ENCODE data around the gene ICAM5. TPM values are rescaled to one million over a fixed set of nuclear protein-coding genes. Genes with fewer than 3 reads are reported as not detected.

The ICAM5 gene
- total RNA-seq, 6 experiments from 2014 or later = 0.06 to 0.27 (median 0.24) TPM; not detected in 3

GRCh38 chr19:10329555-10329954 lies 39.8 kb downstream of the ICAM5 start:
- H3K4me3 ChIP-seq = no peak overlapping the region
- 97% methylated on average over 5 of the region's 13 CpGs for WGBS (ENCODE audit: insufficient coverage, low coverage, low lambda C conversion rate, missing lambda C conversion rate)
- H3K27me3 ChIP-seq = no peaks in the 10 kb centered on the region
- H3K4me1 ChIP-seq = peaks cover 0 to 14% (median 6%) of the 10 kb centered on the region in 4 donors
- TF ChIP-seq POLR2A (IDR thresholded peaks at IDR 0.05) = no peak
- intact Hi-C loops (cut with DNase I) = no loop called here
- ATAC-seq (no peak), DNase-seq (no peak)
- peaks cover 0 to 49% (median 28%) of the 10 kb centered on the region in 4 donors for H3K36me3 ChIP-seq
- H3K27ac ChIP-seq = no peak overlapping the region
- no peaks in the 10 kb centered on the region for H3K9me3 ChIP-seq

DNA sequence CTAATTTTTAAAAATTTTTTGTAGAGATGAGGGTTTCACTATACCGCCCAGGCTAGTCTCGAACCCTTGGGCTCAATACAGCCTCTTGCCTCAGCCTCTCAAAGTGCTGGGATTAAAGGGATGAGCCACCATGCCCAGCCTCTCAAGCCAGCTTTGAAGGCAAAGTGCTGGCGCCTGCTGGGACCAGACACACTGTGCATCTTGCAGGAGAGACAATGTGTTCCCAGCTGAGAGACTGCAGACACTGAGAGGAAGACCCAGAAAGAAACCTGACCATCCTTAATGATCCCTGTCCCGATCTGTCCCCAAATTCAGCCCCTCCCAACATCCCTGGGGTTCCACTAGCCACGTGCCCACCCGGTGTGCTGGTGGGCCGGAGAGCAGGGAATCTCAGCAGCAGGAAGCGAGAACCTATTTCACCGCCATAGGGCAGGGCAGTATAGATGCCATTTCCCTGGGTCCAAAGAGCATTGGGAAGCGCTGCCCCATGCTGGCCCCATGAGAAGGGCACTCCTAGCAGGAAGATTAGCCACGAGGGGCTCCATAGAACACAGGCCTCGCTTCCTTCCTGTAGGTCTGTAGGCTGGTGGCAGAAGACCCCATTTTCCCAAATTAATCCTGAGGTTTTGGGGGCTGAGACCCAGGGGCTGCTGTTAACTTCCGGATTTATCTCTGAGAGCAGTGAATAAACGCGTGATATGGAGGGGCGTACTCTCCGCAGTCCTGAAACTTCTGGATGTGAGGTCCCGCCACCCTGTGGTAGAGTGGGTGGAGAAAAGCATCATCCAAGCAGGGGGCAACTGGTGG lies 42.6 kb downstream of the ICAM5 start:
- no peak for ATAC-seq
- no peak for TF ChIP-seq POLR2A (IDR thresholded peaks at IDR 0.05)
- TF ChIP-seq, protein P1, sequence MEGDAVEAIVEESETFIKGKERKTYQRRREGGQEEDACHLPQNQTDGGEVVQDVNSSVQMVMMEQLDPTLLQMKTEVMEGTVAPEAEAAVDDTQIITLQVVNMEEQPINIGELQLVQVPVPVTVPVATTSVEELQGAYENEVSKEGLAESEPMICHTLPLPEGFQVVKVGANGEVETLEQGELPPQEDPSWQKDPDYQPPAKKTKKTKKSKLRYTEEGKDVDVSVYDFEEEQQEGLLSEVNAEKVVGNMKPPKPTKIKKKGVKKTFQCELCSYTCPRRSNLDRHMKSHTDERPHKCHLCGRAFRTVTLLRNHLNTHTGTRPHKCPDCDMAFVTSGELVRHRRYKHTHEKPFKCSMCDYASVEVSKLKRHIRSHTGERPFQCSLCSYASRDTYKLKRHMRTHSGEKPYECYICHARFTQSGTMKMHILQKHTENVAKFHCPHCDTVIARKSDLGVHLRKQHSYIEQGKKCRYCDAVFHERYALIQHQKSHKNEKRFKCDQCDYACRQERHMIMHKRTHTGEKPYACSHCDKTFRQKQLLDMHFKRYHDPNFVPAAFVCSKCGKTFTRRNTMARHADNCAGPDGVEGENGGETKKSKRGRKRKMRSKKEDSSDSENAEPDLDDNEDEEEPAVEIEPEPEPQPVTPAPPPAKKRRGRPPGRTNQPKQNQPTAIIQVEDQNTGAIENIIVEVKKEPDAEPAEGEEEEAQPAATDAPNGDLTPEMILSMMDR (IDR thresholded peaks at IDR 0.05) = no peak
- intact Hi-C loops (cut with DNase I) = loop anchor here in 1 of 2 donors (10.0 kb wide), 1 partner anchor 52 kb away; the partner anchor contains the start of gene TYK2
- no peaks in the 10 kb centered on the region for H3K27me3 ChIP-seq
- peak overlapping the region; percentile 90 to 94 (median 91) for H3K4me3 ChIP-seq
- H3K36me3 ChIP-seq = peaks cover 0 to 29% (median 20%) of the 10 kb centered on the region in 4 donors
- H3K4me1 ChIP-seq = peaks cover 0 to 21% (median 9%) of the 10 kb centered on the region in 4 donors
- no peak for DNase-seq
- peak overlapping the region in 1 of 3 donors; percentile 74 for H3K27ac ChIP-seq
- 35% methylated on average over 17 of the region's 18 CpGs for WGBS (ENCODE audit: insufficient coverage, low coverage, low lambda C conversion rate, missing lambda C conversion rate)
- H3K9me3 ChIP-seq = no peaks in the 10 kb centered on the region

- ATAC-seq (peak; percentile 79 to 87 (median 82)), DNase-seq (peak; percentile 99)
- H3K27me3 ChIP-seq = no peaks in the 10 kb centered on the region
- H3K27ac ChIP-seq = peak within 1 kb of the TSS; percentile 70 to 84 (median 74)
- H3K4me1 ChIP-seq = peaks cover 0 to 25% (median 12%) of the 10 kb centered on the region in 4 donors
- under 1% methylated on average over 24 of the region's 82 CpGs for WGBS (ENCODE audit: insufficient coverage, low coverage, low lambda C conversion rate, missing lambda C conversion rate)
- intact Hi-C loops (cut with DNase I) = loop anchor here in 1 of 2 donors (10.0 kb wide), 1 partner anchor 52 kb away; the partner anchor contains the start of gene TYK2
- peak; percentile 76 for TF ChIP-seq POLR2A (IDR thresholded peaks at IDR 0.05)
- TF ChIP-seq, protein P1 (IDR thresholded peaks at IDR 0.05) = no peak
- H3K36me3 ChIP-seq = peaks cover 0 to 21% (median 14%) of the 10 kb centered on the region in 4 donors
- no peaks in the 10 kb centered on the region for H3K9me3 ChIP-seq
- H3K4me3 ChIP-seq = peak within 1 kb of the TSS; percentile 90 to 94 (median 91)
Measured at GRCh38 chr19:10332965-10333757, 43.4 kb downstream of the ICAM5 start, which contains the start of gene RAVER1. RAVER1 (minus strand) TSS chr19:10333529; CDS start chr19:10333507, 22 bp downstream.

GRCh38 chr19:10333758-10334587 lies 44.2 kb downstream of the ICAM5 start:
- DNase-seq (no peak), ATAC-seq (peak in 3 of 4 donors; percentile 1 to 10 (median 2))
- WGBS (ENCODE audit: insufficient coverage, low coverage, low lambda C conversion rate, missing lambda C conversion rate) = 7% methylated on average over 31 of the region's 44 CpGs
- Histone ChIP-seq H3K9me3 (no peaks in the 10 kb centered on the region), H3K36me3 (peaks cover 0 to 15% (median 9%) of the 10 kb centered on the region in 4 donors), H3K27ac (peak overlapping the region; percentile 56 to 74 (median 70)), H3K4me1 (peaks cover 0 to 27% (median 13%) of the 10 kb centered on the region in 4 donors), H3K27me3 (no peaks in the 10 kb centered on the region), H3K4me3 (peak overlapping the region; percentile 90 to 94 (median 91))
- TF ChIP-seq, protein P1 (IDR thresholded peaks at IDR 0.05) = no peak
- no peak for TF ChIP-seq POLR2A (IDR thresholded peaks at IDR 0.05)
- intact Hi-C loops (cut with DNase I) = loop anchor here in 1 of 2 donors (10.0 kb wide), 1 partner anchor 51 kb away; the partner anchor contains the start of gene TYK2
